GM20431 (cell line): ENCODE data around the gene KCNQ1.

Source experiments
- in situ Hi-C: fragments of 300-500 bp; cut with MseI, MboI; formaldehyde crosslinking; loops from one replicate; pipeline ENCODE4 v1.15.0; 2020; ENCODE audit warnings: low sequenced_read_pairs; ENCODE audit not compliant: unreplicated experiment

The KCNQ1 gene

GRCh38 chr11:2896047-2896446 lies 451.2 kb downstream of the KCNQ1 start:
- in situ Hi-C loops, result no loop called here

GRCh38 chr11:2897048-2897447 lies 452.2 kb downstream of the KCNQ1 start:
- in situ Hi-C loops, result no loop called here

GRCh38 chr11:2898366-2899079 lies 453.7 kb downstream of the KCNQ1 start:
- in situ Hi-C loops, result no loop called here
